GM12878 (cell line): Measurements from ENCODE around the gene SAMD3.

Experiments
- EGR1 ChIP-seq, 2 experiments: IDR thresholded peaks; 1 replicate in 1 of 2; 2 replicates in 1 of 2; pipeline ENCODE4 v1.6.1; 2011 to 2012; ENCODE audit warnings: low read depth in 2 of 2, low read length in 2 of 2, borderline replicate concordance in 1 of 2, mild to moderate bottlenecking in 1 of 2, moderate library complexity in 1 of 2
- FOXM1 ChIP-seq: IDR thresholded peaks from 2 replicates; pipeline ENCODE4 v1.6.1; 2012; ENCODE audit warnings: low read depth, mild to moderate bottlenecking, inconsistent platforms, low read length, moderate library complexity
- MXI1 ChIP-seq: fragments of 150-350 bp; IDR thresholded peaks from 2 replicates; pipeline ENCODE4 v1.6.1; 2011; ENCODE audit warnings: low read depth, mild to moderate bottlenecking, inconsistent platforms, low read length, improper control_type of control experiment
- TF ChIP-seq, protein P1 (sequence below), 3 experiments: IDR thresholded peaks in 2 of 3; conservative IDR thresholded peaks in 1 of 3; 2 replicates each; pipeline ENCODE4 v1.5.1; 2011; ENCODE audit warnings: low read depth in 3 of 3, low read length in 3 of 3, mild to moderate bottlenecking in 3 of 3, control low read depth in 2 of 3, moderate library complexity in 2 of 3, inconsistent platforms in 1 of 3, mixed read lengths in 1 of 3; ENCODE audit not compliant: control insufficient read depth in 2 of 3, insufficient read depth in 1 of 3; ENCODE audit errors: extremely low read depth in 1 of 3
- TF ChIP-seq, protein P2 (sequence below): IDR thresholded peaks from 2 replicates; pipeline ENCODE4 v1.6.1; 2012; ENCODE audit warnings: mild to moderate bottlenecking, low read depth, low read length

DNA sequence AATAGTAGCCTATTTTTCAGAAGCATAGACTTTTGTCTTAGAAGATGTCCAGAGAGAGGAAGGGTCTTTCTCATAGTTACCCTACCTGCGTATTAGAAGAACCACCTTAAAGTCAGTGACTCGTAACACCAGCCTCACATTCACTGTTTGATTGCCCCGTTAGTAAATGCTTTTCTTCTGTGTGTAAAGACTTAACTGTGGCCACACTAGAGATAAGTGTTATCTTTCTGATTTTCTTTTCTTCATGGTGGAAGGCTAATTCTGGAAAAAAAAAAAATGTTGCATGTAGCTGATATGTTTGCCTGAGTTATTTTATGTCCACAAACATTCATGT is 83.9 kb downstream of the SAMD3 start:
- TF ChIP-seq MXI1 (no peak), FOXM1 (no peak), EGR1 (IDR thresholded peaks at IDR 0.05; ENCODE audit: borderline replicate concordance in 1 of 2, low read depth in 2 of 2, low read length in 2 of 2) (no peak)
- TF ChIP-seq, protein P1, sequence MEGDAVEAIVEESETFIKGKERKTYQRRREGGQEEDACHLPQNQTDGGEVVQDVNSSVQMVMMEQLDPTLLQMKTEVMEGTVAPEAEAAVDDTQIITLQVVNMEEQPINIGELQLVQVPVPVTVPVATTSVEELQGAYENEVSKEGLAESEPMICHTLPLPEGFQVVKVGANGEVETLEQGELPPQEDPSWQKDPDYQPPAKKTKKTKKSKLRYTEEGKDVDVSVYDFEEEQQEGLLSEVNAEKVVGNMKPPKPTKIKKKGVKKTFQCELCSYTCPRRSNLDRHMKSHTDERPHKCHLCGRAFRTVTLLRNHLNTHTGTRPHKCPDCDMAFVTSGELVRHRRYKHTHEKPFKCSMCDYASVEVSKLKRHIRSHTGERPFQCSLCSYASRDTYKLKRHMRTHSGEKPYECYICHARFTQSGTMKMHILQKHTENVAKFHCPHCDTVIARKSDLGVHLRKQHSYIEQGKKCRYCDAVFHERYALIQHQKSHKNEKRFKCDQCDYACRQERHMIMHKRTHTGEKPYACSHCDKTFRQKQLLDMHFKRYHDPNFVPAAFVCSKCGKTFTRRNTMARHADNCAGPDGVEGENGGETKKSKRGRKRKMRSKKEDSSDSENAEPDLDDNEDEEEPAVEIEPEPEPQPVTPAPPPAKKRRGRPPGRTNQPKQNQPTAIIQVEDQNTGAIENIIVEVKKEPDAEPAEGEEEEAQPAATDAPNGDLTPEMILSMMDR (IDR thresholded peaks at IDR 0.05 in 2 of 3, conservative IDR thresholded peaks at IDR 0.05 in 1 of 3; ENCODE audit: control insufficient read depth in 2 of 3, extremely low read depth in 1 of 3, insufficient read depth in 1 of 3, low read depth in 3 of 3, low read length in 3 of 3): no peak
- TF ChIP-seq, protein P2, sequence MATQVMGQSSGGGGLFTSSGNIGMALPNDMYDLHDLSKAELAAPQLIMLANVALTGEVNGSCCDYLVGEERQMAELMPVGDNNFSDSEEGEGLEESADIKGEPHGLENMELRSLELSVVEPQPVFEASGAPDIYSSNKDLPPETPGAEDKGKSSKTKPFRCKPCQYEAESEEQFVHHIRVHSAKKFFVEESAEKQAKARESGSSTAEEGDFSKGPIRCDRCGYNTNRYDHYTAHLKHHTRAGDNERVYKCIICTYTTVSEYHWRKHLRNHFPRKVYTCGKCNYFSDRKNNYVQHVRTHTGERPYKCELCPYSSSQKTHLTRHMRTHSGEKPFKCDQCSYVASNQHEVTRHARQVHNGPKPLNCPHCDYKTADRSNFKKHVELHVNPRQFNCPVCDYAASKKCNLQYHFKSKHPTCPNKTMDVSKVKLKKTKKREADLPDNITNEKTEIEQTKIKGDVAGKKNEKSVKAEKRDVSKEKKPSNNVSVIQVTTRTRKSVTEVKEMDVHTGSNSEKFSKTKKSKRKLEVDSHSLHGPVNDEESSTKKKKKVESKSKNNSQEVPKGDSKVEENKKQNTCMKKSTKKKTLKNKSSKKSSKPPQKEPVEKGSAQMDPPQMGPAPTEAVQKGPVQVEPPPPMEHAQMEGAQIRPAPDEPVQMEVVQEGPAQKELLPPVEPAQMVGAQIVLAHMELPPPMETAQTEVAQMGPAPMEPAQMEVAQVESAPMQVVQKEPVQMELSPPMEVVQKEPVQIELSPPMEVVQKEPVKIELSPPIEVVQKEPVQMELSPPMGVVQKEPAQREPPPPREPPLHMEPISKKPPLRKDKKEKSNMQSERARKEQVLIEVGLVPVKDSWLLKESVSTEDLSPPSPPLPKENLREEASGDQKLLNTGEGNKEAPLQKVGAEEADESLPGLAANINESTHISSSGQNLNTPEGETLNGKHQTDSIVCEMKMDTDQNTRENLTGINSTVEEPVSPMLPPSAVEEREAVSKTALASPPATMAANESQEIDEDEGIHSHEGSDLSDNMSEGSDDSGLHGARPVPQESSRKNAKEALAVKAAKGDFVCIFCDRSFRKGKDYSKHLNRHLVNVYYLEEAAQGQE: no peak
